HCT116 (cell line): ENCODE measurements around the gene SALL3.

Experiments
- POLR2A ChIP-seq: IDR thresholded peaks from 2 replicates; pipeline ENCODE4 v1.7.0; 2011; ENCODE audit warnings: borderline replicate concordance; ENCODE audit not compliant: insufficient read depth, insufficient read length; ENCODE audit errors: extremely low read depth
- POLR2AphosphoS5 ChIP-seq: IDR thresholded peaks from 2 replicates; pipeline ENCODE4 v1.6.1; 2011; ENCODE audit warnings: mild to moderate bottlenecking, low read depth, low read length, moderate library complexity
- RAD21 ChIP-seq: IDR thresholded peaks from 2 replicates; pipeline ENCODE4 v1.6.1; 2012; ENCODE audit warnings: low read depth, mild to moderate bottlenecking
- SIN3A ChIP-seq: IDR thresholded peaks from 2 replicates; pipeline ENCODE4 v1.6.1; 2012; ENCODE audit warnings: low read depth
- SP1 ChIP-seq: IDR thresholded peaks from 2 replicates; pipeline ENCODE4 v1.6.1; 2012; ENCODE audit warnings: low read depth
- ZNF274 ChIP-seq: fragments of 200-500 bp; sonication (Bioruptor generic); IDR thresholded peaks from 2 replicates; pipeline ENCODE4 v1.6.1; 2014; ENCODE audit warnings: mild to moderate bottlenecking, low read depth, low read length, inconsistent platforms
- TF ChIP-seq, protein P1 (sequence below), 3 experiments: fragments of 200-600 bp in 1 of 3; sonication (generic) in 1 of 3; IDR thresholded peaks in 2 of 3; conservative IDR thresholded peaks in 1 of 3; 2 replicates each; pipeline ENCODE4 v1.5.1; 2012 to 2017; ENCODE audit warnings: low read depth in 2 of 3, low read length in 2 of 3, antibody characterized with exemption in 1 of 3, borderline replicate concordance in 1 of 3, control low read depth in 1 of 3, mild to moderate bottlenecking in 1 of 3, mixed read lengths in 1 of 3, mixed run types in 1 of 3, moderate library complexity in 1 of 3; ENCODE audit not compliant: insufficient read depth in 1 of 3
- TF ChIP-seq, protein P2 (sequence below): IDR thresholded peaks from 2 replicates; pipeline ENCODE4 v1.6.1; 2012

DNA sequence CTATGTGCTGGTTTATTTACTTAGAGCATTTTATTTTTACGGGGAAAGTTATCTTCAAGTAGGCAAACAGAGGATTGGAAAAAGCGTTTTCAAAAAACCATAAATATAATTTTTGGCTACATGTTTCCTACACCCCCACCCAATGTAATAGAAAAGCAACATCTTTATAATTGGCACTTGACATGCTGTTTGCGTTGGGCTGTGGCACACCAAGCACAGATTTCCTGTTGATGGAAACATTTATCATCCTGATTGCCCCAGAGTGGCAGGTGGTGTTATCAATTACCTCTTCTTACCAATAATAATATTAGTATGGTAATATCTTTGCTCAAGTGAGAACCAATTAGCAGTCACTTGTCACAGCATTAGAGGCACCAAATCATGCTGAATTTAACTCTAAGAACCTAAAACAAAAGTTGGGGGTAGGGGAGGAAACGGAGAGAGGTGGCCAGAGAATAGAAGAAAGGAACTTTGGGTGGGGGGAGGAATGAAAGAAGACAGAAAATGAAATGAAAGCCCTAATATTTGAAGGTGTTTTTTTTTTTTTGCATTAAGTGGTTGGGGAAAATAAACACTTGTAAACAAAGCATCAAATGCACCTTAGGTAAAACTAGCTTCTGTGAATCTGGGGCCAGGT is 3.8 kb upstream of the SALL3 start:
- TF ChIP-seq, protein P1, sequence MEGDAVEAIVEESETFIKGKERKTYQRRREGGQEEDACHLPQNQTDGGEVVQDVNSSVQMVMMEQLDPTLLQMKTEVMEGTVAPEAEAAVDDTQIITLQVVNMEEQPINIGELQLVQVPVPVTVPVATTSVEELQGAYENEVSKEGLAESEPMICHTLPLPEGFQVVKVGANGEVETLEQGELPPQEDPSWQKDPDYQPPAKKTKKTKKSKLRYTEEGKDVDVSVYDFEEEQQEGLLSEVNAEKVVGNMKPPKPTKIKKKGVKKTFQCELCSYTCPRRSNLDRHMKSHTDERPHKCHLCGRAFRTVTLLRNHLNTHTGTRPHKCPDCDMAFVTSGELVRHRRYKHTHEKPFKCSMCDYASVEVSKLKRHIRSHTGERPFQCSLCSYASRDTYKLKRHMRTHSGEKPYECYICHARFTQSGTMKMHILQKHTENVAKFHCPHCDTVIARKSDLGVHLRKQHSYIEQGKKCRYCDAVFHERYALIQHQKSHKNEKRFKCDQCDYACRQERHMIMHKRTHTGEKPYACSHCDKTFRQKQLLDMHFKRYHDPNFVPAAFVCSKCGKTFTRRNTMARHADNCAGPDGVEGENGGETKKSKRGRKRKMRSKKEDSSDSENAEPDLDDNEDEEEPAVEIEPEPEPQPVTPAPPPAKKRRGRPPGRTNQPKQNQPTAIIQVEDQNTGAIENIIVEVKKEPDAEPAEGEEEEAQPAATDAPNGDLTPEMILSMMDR (IDR thresholded peaks at IDR 0.05 in 2 of 3, conservative IDR thresholded peaks at IDR 0.05 in 1 of 3; ENCODE audit: borderline replicate concordance in 1 of 3, insufficient read depth in 1 of 3, low read depth in 2 of 3, low read length in 2 of 3): no peak
- TF ChIP-seq, protein P2, sequence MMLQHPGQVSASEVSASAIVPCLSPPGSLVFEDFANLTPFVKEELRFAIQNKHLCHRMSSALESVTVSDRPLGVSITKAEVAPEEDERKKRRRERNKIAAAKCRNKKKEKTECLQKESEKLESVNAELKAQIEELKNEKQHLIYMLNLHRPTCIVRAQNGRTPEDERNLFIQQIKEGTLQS: no peak
- TF ChIP-seq ZNF274 (no peak), POLR2A (no peak), SIN3A (no peak), RAD21 (no peak), SP1 (no peak), POLR2AphosphoS5 (no peak)
